ENCODE results near the gene SH2D3A.
"Not testable (repeated sequence)": the region's sequence is repeated elsewhere in the genome, so short reads cannot be mapped to it uniquely, and the experiment has no call there.

Gene SH2D3A

GRCh38 chr19:6754136-6754535 lies 13.1 kb downstream of the SH2D3A start:
- DNase-seq = no peak

GRCh38 chr19:6753178-6754031 lies 13.8 kb downstream of the SH2D3A start:
- peak; percentile 32 for DNase-seq

- DNase-seq = no peak
These were observed 14.7 kb downstream of the SH2D3A start for GRCh38 chr19:6752256-6753177.

GRCh38 chr19:6751189-6751588 lies 16.0 kb downstream of the SH2D3A start:
- no peak for DNase-seq

GRCh38 chr19:6750062-6750461 lies 17.2 kb downstream of the SH2D3A start:
- DNase-seq = no peak

- not testable (repeated sequence) for DNase-seq
These were observed 18.7 kb downstream of the SH2D3A start for GRCh38 chr19:6748543-6748942.

GRCh38 chr19:6745965-6746364 lies 21.3 kb downstream of the SH2D3A start:
- no peak for DNase-seq

GRCh38 chr19:6744381-6745301 lies 22.6 kb downstream of the SH2D3A start:
- no peak for DNase-seq

- DNase-seq = no peak
These were observed 23.4 kb downstream of the SH2D3A start for GRCh38 chr19:6743714-6744380.

- no peak for DNase-seq
These were observed 24.2 kb downstream of the SH2D3A start for GRCh38 chr19:6743066-6743465.

GRCh38 chr19:6740589-6741343 lies 26.5 kb downstream of the SH2D3A start:
- no peak for DNase-seq

GRCh38 chr19:6739883-6740588 lies 27.2 kb downstream of the SH2D3A start:
- no peak for DNase-seq

GRCh38 chr19:6739390-6739882 lies 27.8 kb downstream of the SH2D3A start, which contains the start of gene TRIP10:
TSS of gene TRIP10 (plus strand) at chr19:6739680. CDS start at chr19:6739762, 82 bp downstream.
- DNase-seq = no peak

- no peak for DNase-seq
These were observed 28.3 kb downstream of the SH2D3A start for GRCh38 chr19:6738787-6739389.

GRCh38 chr19:6737873-6738786 lies 29.1 kb downstream of the SH2D3A start:
- DNase-seq = peak; percentile 85

GRCh38 chr19:6737284-6737872 lies 29.9 kb downstream of the SH2D3A start, which contains the start of gene GPR108:
TSS of gene GPR108 (minus strand) at chr19:6737580. CDS start at chr19:6737576, 4 bp downstream.
- DNase-seq = peak; percentile 100

GRCh38 chr19:6736917-6737283 lies 30.3 kb downstream of the SH2D3A start:
- no peak for DNase-seq

All from GF-D8 (cell line).